Osteoblast (primary cell): ENCODE measurements around the gene HDAC4. TPM values are rescaled to one million over a fixed set of nuclear protein-coding genes. Genes with fewer than 3 reads are reported as not detected.

Experiments used
- DNase-seq: peaks from one replicate; pipeline ENCODE4 v3.0.0; 2011; ENCODE audit warnings: low spot score, mixed read lengths; ENCODE audit not compliant: insufficient read length; ENCODE audit errors: missing footprints
- H2AFZ ChIP-seq: 2 replicates; pipeline ENCODE4 v1.6.0; 2011; ENCODE audit warnings: mild to moderate bottlenecking, low read length
- H3K27ac ChIP-seq: 2 replicates; pipeline ENCODE4 v1.5.1; 2011; ENCODE audit warnings: mild to moderate bottlenecking, low read depth, low read length, moderate library complexity
- H3K27me3 ChIP-seq: 2 replicates; pipeline ENCODE4 v1.6.0; 2012; ENCODE audit warnings: mild to moderate bottlenecking, control low read depth, inconsistent platforms, low read length, moderate library complexity; ENCODE audit not compliant: insufficient read depth
- H3K36me3 ChIP-seq: 2 replicates; pipeline ENCODE4 v1.5.1; 2011; ENCODE audit warnings: mild to moderate bottlenecking, low read length, control low read depth, moderate library complexity; ENCODE audit not compliant: insufficient read depth
- H3K4me1 ChIP-seq: 2 replicates; pipeline ENCODE4 v1.5.1; 2011; ENCODE audit warnings: mild to moderate bottlenecking, low read length, control low read depth, moderate library complexity; ENCODE audit not compliant: insufficient read depth
- H3K4me2 ChIP-seq: 2 replicates; pipeline ENCODE4 v1.6.0; 2011; ENCODE audit warnings: mild to moderate bottlenecking, low read length; ENCODE audit not compliant: insufficient read depth
- H3K4me3 ChIP-seq: fragments of 200-600 bp; sonication (generic); 3 replicates; pipeline ENCODE4 v1.5.1; 2012; ENCODE audit warnings: mild to moderate bottlenecking, low read length, inconsistent platforms; ENCODE audit not compliant: insufficient read depth
- H3K79me2 ChIP-seq: 2 replicates; pipeline ENCODE4 v1.6.0; 2012; ENCODE audit warnings: mild to moderate bottlenecking, low read length, control low read depth, inconsistent platforms; ENCODE audit not compliant: insufficient read depth
- H3K9me3 ChIP-seq: 2 replicates; pipeline ENCODE4 v1.5.1; 2011; ENCODE audit warnings: low read depth, low read length, control low read depth
- H4K20me1 ChIP-seq: 2 replicates; pipeline ENCODE4 v1.6.0; 2012; ENCODE audit warnings: mild to moderate bottlenecking, low read length, control low read depth; ENCODE audit not compliant: insufficient read depth
- CTCF ChIP-seq: IDR thresholded peaks from 2 replicates; pipeline ENCODE4 v1.5.1; 2011; ENCODE audit warnings: mild to moderate bottlenecking, low read depth, low read length, moderate library complexity; ENCODE audit errors: extremely low read depth
- total RNA-seq: library from RNA; depleted of rRNA; stranded (reverse); fragments of >200 nt; gene quantifications from 2 replicates; pipeline ENCODE4 v1.2.3, GENCODE V29; 2012

Gene HDAC4
- total RNA-seq, 1 donor: 30.8 TPM

- Histone ChIP-seq H3K36me3 (no peaks in the 10 kb centered on the region), H3K79me2 (no peaks in the 10 kb centered on the region), H4K20me1 (no peaks in the 10 kb centered on the region), H3K4me2 (no peak overlapping the region), H3K9me3 (no peaks in the 10 kb centered on the region), H2AFZ (no peak overlapping the region), H3K4me1 (no peaks in the 10 kb centered on the region), H3K27ac (no peak overlapping the region), H3K27me3 (peaks cover 4% of the 10 kb centered on the region), H3K4me3 (no peak overlapping the region)
- TF ChIP-seq CTCF: no peak
- DNase-seq: no peak
Measured at GRCh38 chr2:239409976-239410375, 9.2 kb upstream of the HDAC4 start.

GRCh38 chr2:239407112-239407511 lies 6.3 kb upstream of the HDAC4 start:
- peaks cover 3% of the 10 kb centered on the region for H3K4me1 ChIP-seq
- no peak overlapping the region for H3K4me3 ChIP-seq
- no peak for TF ChIP-seq CTCF
- no peaks in the 10 kb centered on the region for H3K36me3 ChIP-seq
- H4K20me1 ChIP-seq: no peaks in the 10 kb centered on the region
- no peak overlapping the region for H2AFZ ChIP-seq
- H3K9me3 ChIP-seq: no peaks in the 10 kb centered on the region
- H3K4me2 ChIP-seq: no peak overlapping the region
- no peak overlapping the region for H3K27ac ChIP-seq
- no peaks in the 10 kb centered on the region for H3K79me2 ChIP-seq
- peaks cover 4% of the 10 kb centered on the region for H3K27me3 ChIP-seq
- no peak for DNase-seq

GRCh38 chr2:239406316-239406995 lies 5.6 kb upstream of the HDAC4 start:
- Histone ChIP-seq H3K4me3 (no peak overlapping the region), H2AFZ (no peak overlapping the region), H3K79me2 (no peaks in the 10 kb centered on the region), H4K20me1 (no peaks in the 10 kb centered on the region), H3K36me3 (no peaks in the 10 kb centered on the region), H3K9me3 (no peaks in the 10 kb centered on the region), H3K4me1 (peaks cover 7% of the 10 kb centered on the region), H3K27ac (no peak overlapping the region), H3K27me3 (peaks cover 4% of the 10 kb centered on the region), H3K4me2 (no peak overlapping the region)
- DNase-seq: no peak
- no peak for TF ChIP-seq CTCF

- H3K4me2 ChIP-seq: no peak overlapping the region
- DNase-seq: no peak
- H3K79me2 ChIP-seq: no peaks in the 10 kb centered on the region
- no peak for TF ChIP-seq CTCF
- no peak overlapping the region for H2AFZ ChIP-seq
- H4K20me1 ChIP-seq: no peaks in the 10 kb centered on the region
- no peaks in the 10 kb centered on the region for H3K9me3 ChIP-seq
- H3K4me1 ChIP-seq: peaks cover 7% of the 10 kb centered on the region
- H3K27ac ChIP-seq: no peak overlapping the region
- no peak overlapping the region for H3K4me3 ChIP-seq
- peaks cover 4% of the 10 kb centered on the region for H3K27me3 ChIP-seq
- H3K36me3 ChIP-seq: no peaks in the 10 kb centered on the region
Measured at GRCh38 chr2:239405071-239405470, 4.3 kb upstream of the HDAC4 start.
